Erythroblast (primary cell): ENCODE results near the gene POLN.

Source experiments
- GATA1 ChIP-seq: IDR thresholded peaks from 2 replicates; pipeline ENCODE4 v1.6.1; 2011; ENCODE audit warnings: low read depth, mild to moderate bottlenecking, control low read depth, low read length, moderate library complexity
- POLR2A ChIP-seq: IDR thresholded peaks from 2 replicates; pipeline ENCODE4 v1.6.1; 2011; ENCODE audit warnings: mild to moderate bottlenecking, low read length

GRCh38 chr4:2091990-2092668 is 149.8 kb downstream of the POLN start:
- TF ChIP-seq POLR2A (no peak), GATA1 (no peak)
